AG04449 (cell line): ENCODE measurements around the gene SCN4B.

ENCODE experiments used
- CTCF ChIA-PET: fragments of 350-600 bp; formaldehyde crosslinking; extraction: SDS; loops from one replicate; lab custom pipeline; 2021; ENCODE audit warnings: antibody characterized with exemption; lab: Yijun Ruan, JAX
- POLR2A ChIA-PET: fragments of 400-600, 350-600 bp; formaldehyde crosslinking; extraction: SDS; loops from one replicate; lab custom pipeline; 2020; ENCODE audit warnings: antibody characterized with exemption, inconsistent platforms; lab: Yijun Ruan, JAX
- DNase-seq: peaks from one replicate; pipeline ENCODE4 v3.0.0-alpha.2; 2010; ENCODE audit warnings: low read depth, low spot score
- H3K4me3 ChIP-seq: 2 replicates; pipeline ENCODE4 v1.5.1; 2011; ENCODE audit warnings: low read depth, mild to moderate bottlenecking, control low read depth, low read length
- CTCF ChIP-seq: IDR thresholded peaks from one replicate; pipeline ENCODE4 v1.5.1; 2011; ENCODE audit warnings: mild to moderate bottlenecking, moderate library complexity, low read length, control low read depth, inconsistent platforms; ENCODE audit not compliant: insufficient read depth; ENCODE audit errors: missing control alignments

SCN4B gene

GRCh38 chr11:118155776-118156530 lies 3.3 kb upstream of the SCN4B start:
- POLR2A ChIA-PET: no interaction called here

GRCh38 chr11:118154641-118155040 lies 2.0 kb upstream of the SCN4B start:
- ChIA-PET CTCF (interaction anchor here (0.8 to 2.9 kb wide), 3 partner anchors 16 to 334 kb away, joined by 3 to 31 read pairs (median 4); no protein-coding TSS in a partner anchor), POLR2A (no interaction called here)
- DNase-seq: no peak

More at GRCh38 chr11:118155776-118156530, 3.3 kb upstream of the SCN4B start:
- TF ChIP-seq CTCF: no peak
- CTCF ChIA-PET: interaction anchor here (1.1 to 2.9 kb wide), 4 partner anchors 15 to 332 kb away, joined by 3 to 31 read pairs (median 4); no protein-coding TSS in a partner anchor
- H3K4me3 ChIP-seq: no peak overlapping the region
- no peak for DNase-seq

GRCh38 chr11:118153976-118154375 lies 1.4 kb upstream of the SCN4B start:
- ChIA-PET CTCF (interaction anchor here (2.4 kb wide), 1 partner anchor 17 kb away, joined by 19 read pairs; no protein-coding TSS in a partner anchor), POLR2A (no interaction called here)
- H3K4me3 ChIP-seq: no peak overlapping the region
- TF ChIP-seq CTCF: no peak
- DNase-seq: no peak

More at GRCh38 chr11:118154641-118155040, 2.0 kb upstream of the SCN4B start:
- TF ChIP-seq CTCF: no peak
- no peak overlapping the region for H3K4me3 ChIP-seq

GRCh38 chr11:118153516-118153915 lies 893 bp upstream of the SCN4B start:
- POLR2A ChIA-PET: no interaction called here
- TF ChIP-seq CTCF: no peak
- H3K4me3 ChIP-seq: no peak overlapping the region

GRCh38 chr11:118152020-118152551 lies 537 bp downstream of the SCN4B start:
- DNase-seq: no peak
- POLR2A ChIA-PET: no interaction called here
- TF ChIP-seq CTCF: no peak
- no peak overlapping the region for H3K4me3 ChIP-seq
- CTCF ChIA-PET: interaction anchor here (0.7 to 2.4 kb wide), 2 partner anchors 9 to 19 kb away, joined by 3 to 19 read pairs; no protein-coding TSS in a partner anchor

More at GRCh38 chr11:118153516-118153915, 893 bp upstream of the SCN4B start:
- CTCF ChIA-PET: interaction anchor here (2.4 kb wide), 1 partner anchor 17 kb away, joined by 19 read pairs; no protein-coding TSS in a partner anchor
- DNase-seq: no peak

- POLR2A ChIA-PET: no interaction called here
- no peak for DNase-seq
- no peak overlapping the region for H3K4me3 ChIP-seq
- TF ChIP-seq CTCF: no peak
- CTCF ChIA-PET: interaction anchor here (2.4 kb wide), 1 partner anchor 20 kb away, joined by 19 read pairs; no protein-coding TSS in a partner anchor
These were observed 1.2 kb downstream of the SCN4B start for GRCh38 chr11:118151431-118151830.
